ENCODE measurements around the gene KCNJ6.

DNA sequence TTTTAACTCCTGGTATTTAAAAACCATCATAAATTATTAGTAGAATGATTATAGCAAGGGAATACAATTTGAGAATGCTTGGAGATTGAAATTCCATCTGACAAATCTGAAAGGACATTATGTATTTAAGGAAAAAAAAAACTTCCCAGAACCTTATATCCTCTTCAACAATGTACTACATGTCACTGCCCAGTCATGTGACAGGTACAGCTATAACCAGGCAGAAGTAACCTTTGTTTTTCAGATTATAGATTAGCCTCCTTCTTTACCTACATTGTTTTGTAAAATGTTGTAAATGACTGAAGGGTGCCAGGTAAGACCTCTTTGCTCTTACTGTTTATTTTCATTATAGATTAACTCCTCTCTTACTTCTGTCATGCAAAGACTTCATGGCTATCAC lies 96.9 kb downstream of the KCNJ6 start:
- TF ChIP-seq, protein P1, sequence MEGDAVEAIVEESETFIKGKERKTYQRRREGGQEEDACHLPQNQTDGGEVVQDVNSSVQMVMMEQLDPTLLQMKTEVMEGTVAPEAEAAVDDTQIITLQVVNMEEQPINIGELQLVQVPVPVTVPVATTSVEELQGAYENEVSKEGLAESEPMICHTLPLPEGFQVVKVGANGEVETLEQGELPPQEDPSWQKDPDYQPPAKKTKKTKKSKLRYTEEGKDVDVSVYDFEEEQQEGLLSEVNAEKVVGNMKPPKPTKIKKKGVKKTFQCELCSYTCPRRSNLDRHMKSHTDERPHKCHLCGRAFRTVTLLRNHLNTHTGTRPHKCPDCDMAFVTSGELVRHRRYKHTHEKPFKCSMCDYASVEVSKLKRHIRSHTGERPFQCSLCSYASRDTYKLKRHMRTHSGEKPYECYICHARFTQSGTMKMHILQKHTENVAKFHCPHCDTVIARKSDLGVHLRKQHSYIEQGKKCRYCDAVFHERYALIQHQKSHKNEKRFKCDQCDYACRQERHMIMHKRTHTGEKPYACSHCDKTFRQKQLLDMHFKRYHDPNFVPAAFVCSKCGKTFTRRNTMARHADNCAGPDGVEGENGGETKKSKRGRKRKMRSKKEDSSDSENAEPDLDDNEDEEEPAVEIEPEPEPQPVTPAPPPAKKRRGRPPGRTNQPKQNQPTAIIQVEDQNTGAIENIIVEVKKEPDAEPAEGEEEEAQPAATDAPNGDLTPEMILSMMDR (IDR thresholded peaks at IDR 0.05), result no peak
- TF ChIP-seq POLR2A (IDR thresholded peaks at IDR 0.05), result no peak

Data from uterus (tissue), 2 donors.